Measurements from ENCODE around the gene SUPT6H.
"Not testable (repeated sequence)": the region's sequence is repeated elsewhere in the genome, so short reads cannot be mapped to it uniquely, and the experiment has no call there.

SUPT6H gene

DNA sequence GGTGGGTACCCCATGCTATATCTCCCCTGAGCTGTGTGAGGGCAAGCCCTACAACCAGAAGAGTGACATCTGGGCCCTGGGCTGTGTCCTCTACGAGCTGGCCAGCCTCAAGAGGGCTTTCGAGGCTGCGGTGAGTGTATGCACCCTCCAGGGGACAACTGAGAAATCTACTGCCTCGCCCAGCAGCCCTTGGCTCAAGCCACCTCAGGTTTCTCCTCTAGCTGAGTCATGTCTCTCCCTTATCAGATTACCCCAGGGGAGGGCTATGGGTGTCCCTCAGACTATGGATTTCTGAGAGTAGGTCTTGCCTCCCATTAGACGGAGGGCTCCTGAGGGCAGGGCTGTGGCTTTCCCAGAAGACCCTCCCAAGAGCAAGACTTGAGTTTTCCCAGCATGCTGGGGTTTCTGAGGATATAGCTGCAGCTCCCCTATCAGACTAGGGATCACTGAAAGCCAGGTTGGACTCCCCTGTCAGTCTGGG, 73.3 kb downstream of the SUPT6H start:
- no peak overlapping the region for H4K12ac ChIP-seq (ENCODE audit: low read depth, low read length)

DNA sequence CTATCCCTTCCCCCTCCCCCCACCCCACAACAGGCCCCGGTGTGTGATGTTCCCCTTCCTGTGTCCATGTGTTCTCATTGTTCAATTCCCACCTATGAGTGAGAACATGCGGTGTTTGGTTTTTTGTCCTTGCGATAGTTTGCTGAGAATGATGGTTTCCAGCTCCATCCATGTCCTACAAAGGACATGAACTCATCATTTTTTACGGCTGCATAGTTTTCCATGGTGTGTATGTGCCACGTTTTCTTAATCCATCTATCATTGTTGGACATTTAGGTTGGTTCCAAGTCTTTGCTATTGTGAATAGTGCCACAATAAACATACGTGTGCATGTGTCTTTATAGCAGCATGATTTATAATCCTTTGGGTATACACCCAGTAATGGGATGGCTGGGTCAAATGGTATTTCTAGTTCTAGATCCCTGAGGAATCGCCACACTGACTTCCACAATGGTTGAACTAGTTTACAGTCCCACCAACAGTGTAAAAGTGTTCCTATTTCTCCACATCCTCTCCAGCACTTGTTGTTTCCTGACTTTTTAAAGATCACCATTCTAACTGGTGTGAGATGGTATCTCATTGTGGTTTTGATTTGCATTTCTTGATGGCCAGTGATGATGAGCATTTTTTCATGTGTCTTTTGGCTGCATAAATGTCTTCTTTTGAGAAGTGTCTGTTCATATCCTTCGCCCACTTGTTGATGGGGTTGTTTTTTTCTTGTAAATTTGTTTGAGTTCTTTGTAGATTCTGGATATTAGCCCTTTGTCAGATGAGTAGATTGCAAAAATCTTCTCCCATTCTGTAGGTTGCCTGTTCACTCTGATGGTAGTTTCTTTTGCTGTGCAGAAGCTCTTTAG, 74.1 kb downstream of the SUPT6H start:
- not testable (repeated sequence) for H3K4me2 ChIP-seq (ENCODE audit: low read length); H3K27me3 ChIP-seq (ENCODE audit: insufficient read depth, low read length); H4K91ac ChIP-seq (ENCODE audit: low read depth, low read length); H3K4me3 ChIP-seq (ENCODE audit: low read depth, low read length); H3K27ac ChIP-seq (ENCODE audit: low read depth, low read length); H2AFZ ChIP-seq (ENCODE audit: insufficient read depth, low read length, poor library complexity); H3K18ac ChIP-seq (ENCODE audit: low read length); H2BK5ac ChIP-seq (ENCODE audit: low read depth, low read length, poor library complexity); H2BK120ac ChIP-seq (ENCODE audit: insufficient read depth, low read length, poor library complexity); H2AK5ac ChIP-seq (ENCODE audit: low read length); H3K4ac ChIP-seq (ENCODE audit: low read depth, low read length); H3K14ac ChIP-seq (ENCODE audit: low read length); H3K36me3 ChIP-seq (ENCODE audit: control insufficient read depth in 1 of 2, insufficient read depth in 2 of 2, low read length in 2 of 2); H3K9me3 ChIP-seq (ENCODE audit: insufficient read depth, low read depth, low read length); DNase-seq; H3K23ac ChIP-seq (ENCODE audit: low read length); H3K79me2 ChIP-seq (ENCODE audit: control insufficient read depth, insufficient read depth, low read length, poor library complexity); H4K8ac ChIP-seq (ENCODE audit: low read depth, low read length); H3K79me1 ChIP-seq (ENCODE audit: low read length); H4K12ac ChIP-seq (ENCODE audit: low read depth, low read length); H3K9ac ChIP-seq (ENCODE audit: low read length); H2BK12ac ChIP-seq (ENCODE audit: low read length)
- H3K4me1 ChIP-seq (ENCODE audit: control insufficient read depth in 1 of 2, insufficient read depth in 2 of 2, low read length in 2 of 2): peaks cover 13 to 18% of the 10 kb centered on the region in 2 experiments
- WGBS (ENCODE audit: extremely low coverage, insufficient coverage, insufficient read length): no CpG with 5 or more reads among the region's 8 CpGs

More for the DNA sequence above, 73.3 kb downstream of the SUPT6H start:
- H2AK5ac ChIP-seq (ENCODE audit: low read length): no peak overlapping the region
- H3K27me3 ChIP-seq (ENCODE audit: insufficient read depth, low read length): no peaks in the 10 kb centered on the region
- H3K27ac ChIP-seq (ENCODE audit: low read depth, low read length): no peak overlapping the region
- no peak overlapping the region for H2BK12ac ChIP-seq (ENCODE audit: low read length)
- no peak overlapping the region for H3K4me2 ChIP-seq (ENCODE audit: low read length)
- H3K79me2 ChIP-seq (ENCODE audit: control insufficient read depth, insufficient read depth, low read length, poor library complexity): no peaks in the 10 kb centered on the region
- WGBS (ENCODE audit: extremely low coverage, insufficient coverage, insufficient read length): no CpG with 5 or more reads among the region's 5 CpGs
- H3K36me3 ChIP-seq (ENCODE audit: control insufficient read depth in 1 of 2, insufficient read depth in 2 of 2, low read length in 2 of 2): peaks cover 3% of the 10 kb centered on the region in 2 experiments
- DNase-seq: peak in 1 of 2 donors; percentile 60
- no peak overlapping the region for H3K14ac ChIP-seq (ENCODE audit: low read length)
- H2BK120ac ChIP-seq (ENCODE audit: insufficient read depth, low read length, poor library complexity): no peak overlapping the region
- peaks cover 6% of the 10 kb centered on the region for H3K9me3 ChIP-seq (ENCODE audit: insufficient read depth, low read depth, low read length)
- no peak overlapping the region for H4K8ac ChIP-seq (ENCODE audit: low read depth, low read length)
- H3K23ac ChIP-seq (ENCODE audit: low read length): no peak overlapping the region
- no peak overlapping the region for H4K91ac ChIP-seq (ENCODE audit: low read depth, low read length)
- no peak overlapping the region for H2BK5ac ChIP-seq (ENCODE audit: low read depth, low read length, poor library complexity)
- H3K4me3 ChIP-seq (ENCODE audit: low read depth, low read length): no peak overlapping the region
- no peak overlapping the region for H3K4ac ChIP-seq (ENCODE audit: low read depth, low read length)
- H3K79me1 ChIP-seq (ENCODE audit: low read length): peaks cover 3% of the 10 kb centered on the region
- H3K4me1 ChIP-seq (ENCODE audit: control insufficient read depth in 1 of 2, insufficient read depth in 2 of 2, low read length in 2 of 2): peaks cover 13 to 18% of the 10 kb centered on the region in 2 experiments
- H3K18ac ChIP-seq (ENCODE audit: low read length): no peak overlapping the region
- H3K9ac ChIP-seq (ENCODE audit: low read length): no peak overlapping the region
- H2AFZ ChIP-seq (ENCODE audit: insufficient read depth, low read length, poor library complexity): no peak overlapping the region

DNA sequence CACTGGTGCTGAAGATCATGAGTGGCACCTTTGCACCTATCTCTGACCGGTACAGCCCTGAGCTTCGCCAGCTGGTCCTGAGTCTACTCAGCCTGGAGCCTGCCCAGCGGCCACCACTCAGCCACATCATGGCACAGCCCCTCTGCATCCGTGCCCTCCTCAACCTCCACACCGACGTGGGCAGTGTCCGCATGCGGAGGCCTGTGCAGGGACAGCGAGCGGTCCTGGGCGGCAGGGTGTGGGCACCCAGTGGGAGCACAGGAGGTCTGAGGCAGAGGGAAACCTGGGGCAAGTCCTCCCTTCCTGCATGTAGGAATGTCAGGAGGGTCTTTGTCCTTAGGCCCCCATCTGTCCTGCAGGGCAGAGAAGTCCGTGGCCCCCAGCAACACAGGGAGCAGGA, 75.3 kb downstream of the SUPT6H start:
- no peak overlapping the region for H3K27ac ChIP-seq (ENCODE audit: low read depth, low read length)
- H3K79me1 ChIP-seq (ENCODE audit: low read length): peaks cover 5% of the 10 kb centered on the region
- H2AK5ac ChIP-seq (ENCODE audit: low read length): no peak overlapping the region
- no peak overlapping the region for H3K4me2 ChIP-seq (ENCODE audit: low read length)
- no peak overlapping the region for H2BK12ac ChIP-seq (ENCODE audit: low read length)
- no peak overlapping the region for H3K23ac ChIP-seq (ENCODE audit: low read length)
- H4K12ac ChIP-seq (ENCODE audit: low read depth, low read length): no peak overlapping the region
- no peak overlapping the region for H2BK120ac ChIP-seq (ENCODE audit: insufficient read depth, low read length, poor library complexity)
- peaks cover 16 to 24% of the 10 kb centered on the region in 2 experiments for H3K4me1 ChIP-seq (ENCODE audit: control insufficient read depth in 1 of 2, insufficient read depth in 2 of 2, low read length in 2 of 2)
- no CpG with 5 or more reads among the region's 12 CpGs for WGBS (ENCODE audit: extremely low coverage, insufficient coverage, insufficient read length)
- H4K8ac ChIP-seq (ENCODE audit: low read depth, low read length): no peak overlapping the region
- H2AFZ ChIP-seq (ENCODE audit: insufficient read depth, low read length, poor library complexity): no peak overlapping the region
- H3K18ac ChIP-seq (ENCODE audit: low read length): no peak overlapping the region
- H3K14ac ChIP-seq (ENCODE audit: low read length): no peak overlapping the region
- H3K79me2 ChIP-seq (ENCODE audit: control insufficient read depth, insufficient read depth, low read length, poor library complexity): no peaks in the 10 kb centered on the region
- H4K91ac ChIP-seq (ENCODE audit: low read depth, low read length): no peak overlapping the region
- H3K9ac ChIP-seq (ENCODE audit: low read length): no peak overlapping the region
- DNase-seq: no peak
- H3K9me3 ChIP-seq (ENCODE audit: insufficient read depth, low read depth, low read length): peaks cover 9% of the 10 kb centered on the region
- H3K27me3 ChIP-seq (ENCODE audit: insufficient read depth, low read length): no peaks in the 10 kb centered on the region
- H2BK5ac ChIP-seq (ENCODE audit: low read depth, low read length, poor library complexity): no peak overlapping the region
- H3K36me3 ChIP-seq (ENCODE audit: control insufficient read depth in 1 of 2, insufficient read depth in 2 of 2, low read length in 2 of 2): peaks cover 3 to 7% of the 10 kb centered on the region in 2 experiments
- no peak overlapping the region for H3K4me3 ChIP-seq (ENCODE audit: low read depth, low read length)
- no peak overlapping the region for H3K4ac ChIP-seq (ENCODE audit: low read depth, low read length)

DNA sequence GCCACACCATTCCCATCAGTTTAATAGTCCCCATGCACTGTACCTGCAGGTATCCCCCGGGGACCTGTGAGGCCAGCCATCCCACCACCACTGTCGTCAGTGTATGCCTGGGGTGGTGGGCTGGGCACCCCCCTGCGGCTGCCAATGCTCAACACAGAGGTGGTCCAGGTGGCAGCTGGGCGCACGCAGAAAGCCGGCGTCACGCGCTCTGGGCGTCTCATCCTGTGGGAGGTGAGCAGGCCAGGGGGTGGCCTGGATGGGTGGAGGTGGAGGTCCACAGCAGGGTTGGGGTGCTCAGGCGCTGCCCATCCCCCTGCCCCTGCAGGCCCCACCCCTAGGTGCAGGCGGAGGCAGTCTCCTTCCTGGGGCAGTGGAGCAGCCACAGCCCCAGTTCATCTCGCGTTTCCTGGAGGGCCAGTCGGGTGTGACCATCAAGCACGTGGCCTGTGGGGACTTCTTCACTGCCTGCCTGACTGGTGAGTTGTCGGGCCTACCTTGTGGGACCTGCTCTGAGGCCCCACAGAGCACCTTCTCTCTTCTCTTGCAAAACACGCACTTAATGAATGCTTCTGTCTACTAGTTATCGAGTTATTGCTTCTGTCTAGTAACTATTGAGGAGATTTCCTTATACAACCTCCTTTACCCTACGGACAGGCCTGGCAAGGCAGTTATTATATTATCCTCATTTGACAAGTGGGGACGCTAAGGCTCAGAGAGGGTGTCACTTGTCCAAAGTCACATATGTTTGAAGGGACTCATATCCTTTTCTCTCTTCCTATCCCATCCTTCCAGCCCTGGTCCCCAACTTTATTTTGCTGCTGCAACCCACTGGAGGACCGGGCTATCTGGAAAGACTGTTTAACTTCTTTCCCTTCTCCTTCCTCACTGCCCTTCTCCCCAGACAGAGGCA, 76.0 kb downstream of the SUPT6H start:
- Histone ChIP-seq H3K23ac (ENCODE audit: low read length) (no peak overlapping the region), H2BK12ac (ENCODE audit: low read length) (no peak overlapping the region), H3K4me1 (ENCODE audit: control insufficient read depth in 1 of 2, insufficient read depth in 2 of 2, low read length in 2 of 2) (peaks cover 19 to 29% of the 10 kb centered on the region in 2 experiments), H3K9me3 (ENCODE audit: insufficient read depth, low read depth, low read length) (peaks cover 9% of the 10 kb centered on the region), H2AFZ (ENCODE audit: insufficient read depth, low read length, poor library complexity) (no peak overlapping the region), H3K9ac (ENCODE audit: low read length) (no peak overlapping the region), H4K8ac (ENCODE audit: low read depth, low read length) (no peak overlapping the region), H3K27ac (ENCODE audit: low read depth, low read length) (peak overlapping the region; percentile 3), H2AK5ac (ENCODE audit: low read length) (peak overlapping the region; percentile 70), H3K4me3 (ENCODE audit: low read depth, low read length) (no peak overlapping the region), H3K79me1 (ENCODE audit: low read length) (peaks cover 10% of the 10 kb centered on the region), H2BK5ac (ENCODE audit: low read depth, low read length, poor library complexity) (no peak overlapping the region), H4K91ac (ENCODE audit: low read depth, low read length) (peak overlapping the region; percentile 7), H3K79me2 (ENCODE audit: control insufficient read depth, insufficient read depth, low read length, poor library complexity) (no peaks in the 10 kb centered on the region), H3K4ac (ENCODE audit: low read depth, low read length) (no peak overlapping the region), H3K14ac (ENCODE audit: low read length) (peak overlapping the region; percentile 36), H3K27me3 (ENCODE audit: insufficient read depth, low read length) (no peaks in the 10 kb centered on the region), H4K12ac (ENCODE audit: low read depth, low read length) (no peak overlapping the region), H3K4me2 (ENCODE audit: low read length) (no peak overlapping the region), H3K36me3 (ENCODE audit: control insufficient read depth in 1 of 2, insufficient read depth in 2 of 2, low read length in 2 of 2) (peaks cover 3 to 7% of the 10 kb centered on the region in 2 experiments), H2BK120ac (ENCODE audit: insufficient read depth, low read length, poor library complexity) (no peak overlapping the region), H3K18ac (ENCODE audit: low read length) (no peak overlapping the region)
- WGBS (ENCODE audit: extremely low coverage, insufficient coverage, insufficient read length): no CpG with 5 or more reads among the region's 22 CpGs
- DNase-seq: peak in 1 of 2 donors; percentile 42
